HG02642 (cell line): ENCODE results near the gene TAF4.

Experiments used
- ATAC-seq: cut with Tn5 transposase; IDR thresholded peaks from one replicate; pipeline ENCODE4 v1.9.1; 2021; ENCODE audit warnings: mild to moderate bottlenecking; ENCODE audit not compliant: unreplicated experiment, poor library complexity

The TAF4 gene

GRCh38 chr20:61925555-61926252 is 140.0 kb downstream of the TAF4 start:
- ATAC-seq: no peak

- no peak for ATAC-seq
Observed at GRCh38 chr20:61924858-61925554, 140.7 kb downstream of the TAF4 start.
